Endothelial cell of umbilical vein (primary cell): ENCODE data around the gene ZNF101. TPM values are rescaled to one million over a fixed set of nuclear protein-coding genes. Genes with fewer than 3 reads are reported as not detected.
A peak's percentile ranks its signal among the peaks of the same experiment; 100 is the strongest.

ENCODE experiments used
- Bru-seq: library from RNA; stranded (reverse); fragments of 400-500 nt; gene quantifications from one replicate; lab custom pipeline; 2021; lab: Mats Ljungman, UMichigan
- BruChase-seq, 2 experiments: library from RNA; stranded (reverse); fragments of 400-500 nt; gene quantifications; one replicate each; lab custom pipeline; 2021; lab: Mats Ljungman, UMichigan
- BruUV-seq: library from RNA; stranded (reverse); fragments of 400-500 nt; replicated peaks from 2 replicates; lab custom pipeline; 2021; lab: Mats Ljungman, UMichigan
- CTCF ChIA-PET: fragments of 300-600, 350-600 bp; sonication (Branson Sonifier 250); formaldehyde crosslinking; loops from one replicate; lab custom pipeline; 2021; ENCODE audit warnings: antibody characterized with exemption, inconsistent platforms; lab: Charles Lee
- POLR2A ChIA-PET: fragments of 300-600, 350-600 bp; sonication (Branson Sonifier 250); formaldehyde crosslinking; loops from one replicate; lab custom pipeline; 2021; ENCODE audit warnings: antibody characterized with exemption, inconsistent platforms; lab: Charles Lee
- DNase-seq: peaks from one replicate; pipeline ENCODE4 v3.0.0-alpha.2; 2011; ENCODE audit warnings: low read depth, low spot score
- FAIRE-seq: peaks from 2 replicates; lab custom pipeline; 2011; peaks lifted over from hg19 to GRCh38; lab: Jason Lieb, UNC
- H2AFZ ChIP-seq: 2 replicates; pipeline ENCODE4 v1.6.0; 2012; ENCODE audit warnings: low read depth, low read length, control low read depth, inconsistent platforms
- H3K27ac ChIP-seq: 2 replicates; pipeline ENCODE4 v1.5.1; 2011; ENCODE audit warnings: low read depth, mild to moderate bottlenecking, control low read depth, low read length, moderate library complexity; ENCODE audit not compliant: insufficient read depth
- H3K27me3 ChIP-seq, 2 experiments: 2 replicates each; pipeline versions ENCODE4 v1.6.0 to v1.6.1; 2011; ENCODE audit warnings: low read length in 2 of 2, mixed read lengths in 1 of 2; ENCODE audit not compliant: control insufficient read depth in 2 of 2, insufficient read depth in 2 of 2
- H3K36me3 ChIP-seq, 2 experiments: 2 replicates in 1 of 2; 3 replicates in 1 of 2; pipeline ENCODE4 v1.5.1; 2011; ENCODE audit warnings: low read length in 2 of 2, mild to moderate bottlenecking in 1 of 2, moderate library complexity in 1 of 2; ENCODE audit not compliant: control insufficient read depth in 2 of 2, insufficient read depth in 2 of 2; ENCODE audit errors: extremely low read depth in 1 of 2
- H3K4me1 ChIP-seq: 3 replicates; pipeline ENCODE4 v1.5.1; 2011; ENCODE audit warnings: mild to moderate bottlenecking, low read length; ENCODE audit not compliant: control insufficient read depth, insufficient read depth; ENCODE audit errors: extremely low read depth
- H3K4me2 ChIP-seq: 2 replicates; pipeline ENCODE4 v1.6.1; 2011; ENCODE audit warnings: low read length, control low read depth, mixed read lengths; ENCODE audit not compliant: insufficient read depth
- H3K4me3 ChIP-seq, 3 experiments: fragments of 200-600 bp in 1 of 3; sonication (generic), shearing (Covaris generic) in 1 of 3; replicated peaks in 1 of 3; 2 replicates each; pipeline ENCODE4 v1.5.1; 2011 to 2016; ENCODE audit warnings: control low read depth in 3 of 3, low read length in 3 of 3, mild to moderate bottlenecking in 2 of 3, inconsistent platforms in 1 of 3, low read depth in 1 of 3, moderate library complexity in 1 of 3; ENCODE audit not compliant: insufficient read depth in 1 of 3
- H3K79me2 ChIP-seq: 2 replicates; pipeline ENCODE4 v1.6.0; 2012; ENCODE audit warnings: low read length, inconsistent platforms; ENCODE audit not compliant: control insufficient read depth, insufficient read depth
- H3K9ac ChIP-seq: replicated peaks from 2 replicates; pipeline ENCODE3; 2011; ENCODE audit warnings: low read length, control low read depth; ENCODE audit not compliant: insufficient read depth; ENCODE audit errors: extremely low read depth
- H3K9me1 ChIP-seq: replicated peaks from 3 replicates; pipeline ENCODE4 v1.6.0; 2011; ENCODE audit warnings: mild to moderate bottlenecking, low read length; ENCODE audit not compliant: control insufficient read depth, insufficient read depth; ENCODE audit errors: extremely low read depth
- H3K9me3 ChIP-seq: replicated peaks from 2 replicates; pipeline ENCODE4 v1.5.1; 2012; ENCODE audit warnings: low read length, inconsistent platforms; ENCODE audit not compliant: control insufficient read depth, insufficient read depth
- H4K20me1 ChIP-seq: replicated peaks from 2 replicates; pipeline ENCODE3; 2011; ENCODE audit warnings: mild to moderate bottlenecking, low read length; ENCODE audit not compliant: control insufficient read depth, insufficient read depth; ENCODE audit errors: extremely low read depth
- EZH2 ChIP-seq: IDR thresholded peaks from 2 replicates; pipeline ENCODE4 v1.6.1; 2012; ENCODE audit warnings: borderline replicate concordance, low read depth, mild to moderate bottlenecking, moderate library complexity, low read length, inconsistent platforms; ENCODE audit not compliant: severe bottlenecking
- FOS ChIP-seq: IDR thresholded peaks from 2 replicates; pipeline ENCODE4 v1.6.1; 2011; ENCODE audit warnings: mild to moderate bottlenecking, low read length, moderate library complexity, borderline replicate concordance; ENCODE audit not compliant: insufficient read depth
- GATA2 ChIP-seq: IDR thresholded peaks from 2 replicates; pipeline ENCODE4 v1.7.0; 2011; ENCODE audit warnings: low read depth, mild to moderate bottlenecking, moderate library complexity, mixed read lengths, low read length; ENCODE audit not compliant: insufficient read length, insufficient read depth
- JUN ChIP-seq: IDR thresholded peaks from 2 replicates; pipeline ENCODE4 v1.6.1; 2011; ENCODE audit warnings: borderline replicate concordance, low read depth; ENCODE audit not compliant: insufficient read length, insufficient read depth
- MYC ChIP-seq: IDR thresholded peaks from one replicate; pipeline ENCODE4 v1.6.1; 2011; ENCODE audit warnings: mild to moderate bottlenecking, low read depth, low read length
- POLR2A ChIP-seq: IDR thresholded peaks from 2 replicates; pipeline ENCODE4 v1.6.1; 2012; ENCODE audit warnings: low read depth, mild to moderate bottlenecking, control low read depth, low read length
- POLR2AphosphoS5 ChIP-seq: IDR thresholded peaks from 2 replicates; pipeline ENCODE4 v1.6.1; 2012; ENCODE audit warnings: low read depth, mild to moderate bottlenecking, control low read depth, low read length, moderate library complexity; ENCODE audit not compliant: insufficient read depth
- dilution Hi-C: fragments of 300-500 bp; cut with MboI; formaldehyde crosslinking; loops from one replicate; pipeline ENCODE4 v1.15.0; 2019; ENCODE audit warnings: low sequenced_read_pairs; ENCODE audit not compliant: extremely low pct_ligation_motif_present
- intact Hi-C: fragments of 100-400 bp; cut with micrococcal nuclease; formaldehyde crosslinking; loops from one replicate; pipeline ENCODE4 v1.10.0; 2022
- long read RNA-seq: library from polyadenylated mRNA; stranded (forward); transcript quantifications from one replicate; pipeline ENCODE4 v2.0.0, GENCODE V29; 2021
- polyA minus RNA-seq, 3 experiments: library from RNA; depleted of rRNA, polyadenylated mRNA; stranded (reverse); fragments of >200 nt; gene quantifications; 1 replicate in 1 of 3; 2 replicates in 2 of 3; pipeline ENCODE4 v1.2.3, GENCODE V29; 2011
- polyA plus RNA-seq, 4 experiments: library from polyadenylated mRNA; depleted of rRNA in 3 of 4; stranded (reverse) in 3 of 4; unstranded in 1 of 4; fragments of >200 nt; gene quantifications; 2 replicates each; pipeline versions ENCODE4 v1.2.1 to v1.2.3, GENCODE V29; 2011 to 2012; ENCODE audit warnings: missing spikeins in 1 of 4
- total RNA-seq: library from RNA; stranded (reverse); gene quantifications from 2 replicates; pipeline ENCODE4 v1.2.3, GENCODE V29; 2021
- TF ChIP-seq, protein P1 (sequence below): IDR thresholded peaks from 2 replicates; pipeline ENCODE4 v1.6.1; 2011; ENCODE audit not compliant: insufficient read depth, insufficient read length
- TF ChIP-seq, protein P2 (sequence below), 2 donors: IDR thresholded peaks; 1 replicate in 1 of 2; 2 replicates in 1 of 2; pipeline ENCODE4 v1.5.1; 2011; ENCODE audit warnings: low read length in 2 of 2, mild to moderate bottlenecking in 2 of 2, moderate library complexity in 2 of 2, control low read depth in 1 of 2, inconsistent platforms in 1 of 2, low read depth in 1 of 2; ENCODE audit not compliant: insufficient read depth in 1 of 2; ENCODE audit errors: extremely low read depth in 1 of 2

ZNF101 gene
- total RNA-seq (10.6 and 12.8 TPM in 2 replicates), polyA plus RNA-seq (2.8 TPM in 2 replicates), polyA minus RNA-seq (3.4 and 6.4 TPM in 2 replicates), Bru-seq, nascent RNA (percentile 61 among the genes with signal in this experiment), BruChase-seq, experiment 1, labeled RNA remaining after a 6-hour chase (percentile 62 among the genes with signal in this experiment), BruChase-seq, experiment 2, labeled RNA remaining after a 2-hour chase (percentile 67 among the genes with signal in this experiment)
- polyA plus RNA-seq (2011; cell fraction: cytosol; rRNA removed): 3.2 and 3.6 TPM in 2 replicates
- 4.0 and 5.0 TPM in 2 replicates for polyA plus RNA-seq (2011; cell fraction: nucleus; rRNA removed)
- 4.0 and 7.4 TPM in 2 replicates for polyA plus RNA-seq (2012)
- polyA minus RNA-seq (2011; cell fraction: cytosol; rRNA and poly(A)+ RNA removed): 3.8 TPM
- polyA minus RNA-seq (2011; cell fraction: nucleus; rRNA and poly(A)+ RNA removed): 3.6 and 5.2 TPM in 2 replicates
- long read RNA-seq, full-length matches to known transcripts: 4 of 8 reads
- long read RNA-seq, partial matches to known transcripts: 0 of 8 reads
- long read RNA-seq, other reads (novel, unspliced or antisense): 4 of 8 reads

GRCh38 chr19:19668230-19669012 is at the start of gene ZNF101:
Gene ZNF101, plus strand, starts transcription at chr19:19668839. Its CDS starts 125 bp downstream, at chr19:19668964.
- Histone ChIP-seq H4K20me1 (no peaks in the 10 kb centered on the region), H3K36me3 (no peaks in the 10 kb centered on the region), H3K9me1 (no peaks in the 10 kb centered on the region), H3K79me2 (peaks cover 4% of the 10 kb centered on the region), H3K9ac (peak within 1 kb of the TSS; percentile 89), H3K4me3 (peak within 1 kb of the TSS; percentile 45 to 88 (median 78)), H3K4me1 (peaks cover 6% of the 10 kb centered on the region), H3K4me2 (peak within 1 kb of the TSS; percentile 54), H3K9me3 (no peaks in the 10 kb centered on the region), H2AFZ (peak within 1 kb of the TSS; percentile 95), H3K27me3 (no peaks in the 10 kb centered on the region), H3K27ac (peak within 1 kb of the TSS; percentile 32)
- CTCF ChIA-PET: interaction anchor here (0.6 to 1.0 kb wide), 3 partner anchors 9 to 136 kb away, joined by 3 to 4 read pairs (median 3); no protein-coding TSS in a partner anchor
- FAIRE-seq: peak; percentile 97
- POLR2A ChIA-PET: interaction anchor here (0.7 kb wide), 1 partner anchor 197 kb away, joined by 3 read pairs; the partner anchor contains the start of gene ZNF253
- dilution Hi-C loops: no loop called here
- intact Hi-C loops: loop anchor here (5.0 to 10.0 kb wide), 2 partner anchors 64 to 236 kb away; partner anchors contain the start of genes ZNF14 and ZNF93
- no peak for TF ChIP-seq MYC
- TF ChIP-seq, protein P1, sequence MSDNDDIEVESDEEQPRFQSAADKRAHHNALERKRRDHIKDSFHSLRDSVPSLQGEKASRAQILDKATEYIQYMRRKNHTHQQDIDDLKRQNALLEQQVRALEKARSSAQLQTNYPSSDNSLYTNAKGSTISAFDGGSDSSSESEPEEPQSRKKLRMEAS: no peak
- no peak for TF ChIP-seq FOS
- TF ChIP-seq POLR2A: no peak
- TF ChIP-seq JUN: no peak
- no peak for TF ChIP-seq GATA2
- TF ChIP-seq, protein P2, sequence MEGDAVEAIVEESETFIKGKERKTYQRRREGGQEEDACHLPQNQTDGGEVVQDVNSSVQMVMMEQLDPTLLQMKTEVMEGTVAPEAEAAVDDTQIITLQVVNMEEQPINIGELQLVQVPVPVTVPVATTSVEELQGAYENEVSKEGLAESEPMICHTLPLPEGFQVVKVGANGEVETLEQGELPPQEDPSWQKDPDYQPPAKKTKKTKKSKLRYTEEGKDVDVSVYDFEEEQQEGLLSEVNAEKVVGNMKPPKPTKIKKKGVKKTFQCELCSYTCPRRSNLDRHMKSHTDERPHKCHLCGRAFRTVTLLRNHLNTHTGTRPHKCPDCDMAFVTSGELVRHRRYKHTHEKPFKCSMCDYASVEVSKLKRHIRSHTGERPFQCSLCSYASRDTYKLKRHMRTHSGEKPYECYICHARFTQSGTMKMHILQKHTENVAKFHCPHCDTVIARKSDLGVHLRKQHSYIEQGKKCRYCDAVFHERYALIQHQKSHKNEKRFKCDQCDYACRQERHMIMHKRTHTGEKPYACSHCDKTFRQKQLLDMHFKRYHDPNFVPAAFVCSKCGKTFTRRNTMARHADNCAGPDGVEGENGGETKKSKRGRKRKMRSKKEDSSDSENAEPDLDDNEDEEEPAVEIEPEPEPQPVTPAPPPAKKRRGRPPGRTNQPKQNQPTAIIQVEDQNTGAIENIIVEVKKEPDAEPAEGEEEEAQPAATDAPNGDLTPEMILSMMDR (IDR thresholded peaks at IDR 0.05; ENCODE audit: extremely low read depth in 1 of 2, insufficient read depth in 1 of 2, low read depth in 1 of 2, low read length in 2 of 2): no peak
- peak; percentile 41 for TF ChIP-seq POLR2AphosphoS5
- no peak for TF ChIP-seq EZH2
- BruUV-seq: no TSS peak
- peak; percentile 91 for DNase-seq
